HCEC 1CT (cell line): Measurements from ENCODE around the gene NOL4L.
"Not testable (repeated sequence)": the region's sequence is repeated elsewhere in the genome, so short reads cannot be mapped to it uniquely, and the experiment has no call there.

Experiments
- DNase-seq: peaks from one replicate; pipeline ENCODE4 v3.0.0-alpha.2; 2017

Gene NOL4L

GRCh38 chr20:32439132-32439829 lies 145.9 kb downstream of the NOL4L start:
- DNase-seq = no peak

GRCh38 chr20:32438331-32438858 lies 146.7 kb downstream of the NOL4L start:
- DNase-seq = no peak

DNA sequence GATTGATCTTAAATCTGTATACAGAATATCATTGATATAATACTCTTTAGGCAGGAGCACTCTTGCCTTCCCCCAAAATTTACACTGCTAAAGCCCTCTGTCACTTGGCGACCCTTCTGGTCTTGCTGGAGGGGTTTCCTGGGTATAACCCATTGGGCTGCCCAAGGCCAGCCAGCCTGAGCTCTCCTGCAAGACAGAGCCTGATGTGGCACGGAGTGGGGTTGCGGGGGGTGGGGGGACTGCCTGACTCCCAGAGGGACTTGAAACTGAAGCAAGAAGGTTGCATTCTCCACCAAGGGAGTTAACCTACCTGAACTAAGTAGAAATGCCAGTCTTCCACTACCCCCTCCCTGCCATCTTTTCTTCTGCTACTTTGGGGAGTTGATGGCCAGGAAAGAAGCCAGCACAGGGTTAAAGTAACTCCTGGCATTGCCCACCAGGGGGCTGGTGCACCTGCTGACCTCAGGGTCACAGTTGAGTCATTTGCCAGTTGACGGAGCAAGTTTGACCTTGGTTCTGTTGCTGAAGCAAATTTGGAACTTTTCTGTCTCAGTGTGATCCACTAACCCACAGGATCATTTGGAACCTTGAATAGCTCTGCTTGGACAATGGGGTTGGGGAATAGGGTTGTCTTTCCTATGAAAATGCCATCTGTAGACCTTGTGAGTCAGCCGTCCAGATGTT lies 147.6 kb downstream of the NOL4L start:
- no peak for DNase-seq

DNA sequence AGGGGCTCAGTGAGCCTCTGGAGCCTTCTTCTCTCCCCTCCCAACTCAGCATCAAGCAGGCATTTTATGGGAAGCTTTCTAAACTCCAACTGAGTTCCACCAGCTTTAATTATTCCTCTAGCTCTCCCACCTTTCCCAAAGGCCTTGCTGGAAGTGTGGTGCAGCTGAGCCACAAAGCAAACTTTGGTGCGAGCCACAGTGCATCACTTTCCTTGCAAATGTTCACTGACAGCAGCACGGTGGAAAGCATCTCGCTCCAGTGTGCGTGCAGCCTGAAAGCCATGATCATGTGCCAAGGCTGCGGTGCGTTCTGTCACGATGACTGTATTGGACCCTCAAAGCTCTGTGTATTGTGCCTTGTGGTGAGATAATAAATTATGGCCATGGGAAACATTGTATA lies 148.2 kb downstream of the NOL4L start:
- DNase-seq = no peak

DNA sequence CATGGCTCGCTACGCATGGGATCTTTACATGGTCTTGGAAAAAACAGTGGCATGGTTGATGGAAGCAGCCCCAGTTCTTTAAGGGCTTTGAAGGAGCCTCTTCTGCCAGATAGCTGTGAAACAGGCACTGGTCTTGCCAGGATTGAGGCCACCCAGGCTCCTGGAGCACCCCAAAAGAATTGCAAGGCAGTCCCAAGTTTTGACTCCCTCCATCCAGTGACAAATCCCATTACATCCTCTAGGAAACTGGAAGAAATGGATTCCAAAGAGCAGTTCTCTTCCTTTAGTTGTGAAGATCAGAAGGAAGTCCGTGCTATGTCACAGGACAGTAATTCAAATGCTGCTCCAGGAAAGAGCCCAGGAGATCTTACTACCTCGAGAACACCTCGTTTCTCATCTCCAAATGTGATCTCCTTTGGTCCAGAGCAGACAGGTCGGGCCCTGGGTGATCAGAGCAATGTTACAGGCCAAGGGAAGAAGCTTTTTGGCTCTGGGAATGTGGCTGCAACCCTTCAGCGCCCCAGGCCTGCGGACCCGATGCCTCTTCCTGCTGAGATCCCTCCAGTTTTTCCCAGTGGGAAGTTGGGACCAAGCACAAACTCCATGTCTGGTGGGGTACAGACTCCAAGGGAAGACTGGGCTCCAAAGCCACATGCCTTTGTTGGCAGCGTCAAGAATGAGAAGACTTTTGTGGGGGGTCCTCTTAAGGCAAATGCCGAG lies 148.8 kb downstream of the NOL4L start:
- no peak for DNase-seq

DNA sequence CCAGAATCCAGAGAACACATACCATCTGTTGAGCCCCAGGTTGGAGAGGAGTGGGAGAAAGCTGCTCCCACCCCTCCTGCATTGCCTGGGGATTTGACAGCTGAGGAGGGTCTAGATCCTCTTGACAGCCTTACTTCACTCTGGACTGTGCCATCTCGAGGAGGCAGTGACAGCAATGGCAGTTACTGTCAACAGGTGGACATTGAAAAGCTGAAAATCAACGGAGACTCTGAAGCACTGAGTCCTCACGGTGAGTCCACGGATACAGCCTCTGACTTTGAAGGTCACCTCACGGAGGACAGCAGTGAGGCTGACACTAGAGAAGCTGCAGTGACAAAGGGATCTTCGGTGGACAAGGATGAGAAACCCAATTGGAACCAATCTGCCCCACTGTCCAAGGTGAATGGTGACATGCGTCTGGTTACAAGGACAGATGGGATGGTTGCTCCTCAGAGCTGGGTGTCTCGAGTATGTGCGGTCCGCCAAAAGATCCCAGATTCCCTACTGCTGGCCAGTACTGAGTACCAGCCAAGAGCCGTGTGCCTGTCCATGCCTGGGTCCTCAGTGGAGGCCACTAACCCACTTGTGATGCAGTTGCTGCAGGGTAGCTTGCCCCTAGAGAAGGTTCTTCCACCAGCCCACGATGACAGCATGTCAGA lies 149.6 kb downstream of the NOL4L start:
- no peak for DNase-seq

- DNase-seq = no peak
Measured at GRCh38 chr20:32434434-32434833, 150.7 kb downstream of the NOL4L start.

GRCh38 chr20:32433311-32434021 lies 151.7 kb downstream of the NOL4L start:
- DNase-seq = no peak

GRCh38 chr20:32432277-32432676 lies 152.9 kb downstream of the NOL4L start:
- DNase-seq = no peak

DNA sequence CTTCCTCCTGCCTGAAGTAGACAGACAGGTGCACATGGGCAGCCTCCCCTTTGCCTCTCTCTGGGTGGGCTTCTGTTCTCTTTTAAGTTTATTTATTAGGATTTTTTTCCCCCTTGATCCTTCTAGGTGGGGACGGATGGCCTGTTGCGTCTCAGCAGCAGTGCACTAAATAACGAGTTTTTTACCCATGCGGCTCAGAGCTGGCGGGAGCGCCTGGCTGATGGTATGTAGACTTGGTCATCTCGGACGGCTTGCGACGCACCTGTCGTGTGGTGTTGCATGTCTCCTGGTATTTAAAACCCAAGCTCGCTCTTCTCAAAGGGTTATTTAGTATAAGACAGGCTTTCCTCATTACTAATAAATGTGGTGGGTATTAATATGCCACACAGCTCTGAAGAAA lies 153.7 kb downstream of the NOL4L start:
- DNase-seq = no peak

DNA sequence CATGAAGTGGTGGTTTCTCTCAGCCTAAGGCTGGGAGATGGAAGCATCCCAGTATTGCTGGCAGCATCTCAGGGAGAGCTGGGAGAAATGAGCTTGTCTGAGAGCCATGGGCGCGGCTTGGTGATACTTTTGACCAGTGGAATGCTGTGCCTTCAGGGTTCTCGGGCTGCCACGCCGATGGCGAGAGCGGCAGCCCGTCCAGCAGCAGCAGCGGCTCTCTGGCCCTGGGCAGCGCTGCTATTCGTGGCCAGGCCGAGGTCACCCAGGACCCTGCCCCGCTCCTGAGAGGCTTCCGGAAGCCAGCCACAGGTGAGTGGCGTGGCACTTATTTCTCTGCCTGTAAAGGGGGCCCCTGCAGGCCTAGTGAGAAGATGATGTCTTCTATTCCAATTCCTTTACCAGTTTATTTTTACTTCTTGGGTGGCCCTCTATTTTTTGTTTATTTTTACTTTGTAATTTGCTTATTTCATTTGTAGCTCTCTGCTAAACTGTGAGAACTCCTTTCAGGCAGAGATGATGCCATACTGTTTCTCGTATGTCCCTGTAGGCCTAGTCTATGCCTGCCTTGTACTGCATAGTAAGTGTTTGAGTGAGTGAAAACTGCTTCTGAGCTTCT lies 155.3 kb downstream of the NOL4L start:
- no peak for DNase-seq

DNA sequence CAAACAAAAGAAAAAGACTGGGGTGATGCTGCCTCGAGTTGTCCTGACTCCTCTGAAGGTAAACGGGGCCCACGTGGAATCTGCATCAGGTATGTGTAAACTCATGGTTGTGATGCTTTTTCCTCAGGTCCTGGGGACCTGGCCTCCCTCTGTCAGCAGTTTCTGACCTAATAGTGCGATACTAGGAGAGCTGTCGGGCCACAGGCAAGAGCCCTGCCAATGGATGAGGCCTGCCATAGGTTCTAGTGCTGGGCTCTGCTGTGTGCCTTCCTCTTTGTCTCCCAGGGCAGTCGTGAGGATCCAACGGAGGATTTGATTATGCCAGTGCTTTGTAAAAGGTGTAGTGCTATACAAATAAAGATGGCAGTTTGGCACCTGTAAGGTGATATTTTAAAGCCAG lies 155.8 kb downstream of the NOL4L start:
- DNase-seq = no peak

DNA sequence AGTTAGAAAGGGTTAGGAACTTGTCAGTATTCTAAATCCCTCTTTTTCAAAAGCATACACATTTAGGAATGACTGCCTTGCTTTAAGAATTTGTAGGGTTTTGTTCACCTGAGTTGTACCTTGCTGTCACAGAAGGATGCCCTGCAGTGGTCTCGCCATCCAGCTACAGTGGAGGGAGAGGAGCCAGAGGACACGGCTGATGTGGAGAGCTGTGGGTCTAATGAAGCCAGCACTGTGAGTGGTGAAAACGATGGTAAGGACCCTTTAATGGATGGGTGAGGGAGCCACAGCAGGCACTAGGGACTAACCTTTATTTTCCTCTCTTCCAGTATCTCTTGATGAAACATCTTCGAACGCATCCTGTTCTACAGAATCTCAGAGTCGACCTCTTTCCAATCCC lies 157.1 kb downstream of the NOL4L start:
- no peak for DNase-seq

- DNase-seq = no peak
Measured at GRCh38 chr20:32421290-32421689, 163.8 kb downstream of the NOL4L start.

- no peak for DNase-seq
Measured at GRCh38 chr20:32418376-32418775, 166.8 kb downstream of the NOL4L start.

- DNase-seq = no peak
Measured at GRCh38 chr20:32416206-32416605, 168.9 kb downstream of the NOL4L start.

DNA sequence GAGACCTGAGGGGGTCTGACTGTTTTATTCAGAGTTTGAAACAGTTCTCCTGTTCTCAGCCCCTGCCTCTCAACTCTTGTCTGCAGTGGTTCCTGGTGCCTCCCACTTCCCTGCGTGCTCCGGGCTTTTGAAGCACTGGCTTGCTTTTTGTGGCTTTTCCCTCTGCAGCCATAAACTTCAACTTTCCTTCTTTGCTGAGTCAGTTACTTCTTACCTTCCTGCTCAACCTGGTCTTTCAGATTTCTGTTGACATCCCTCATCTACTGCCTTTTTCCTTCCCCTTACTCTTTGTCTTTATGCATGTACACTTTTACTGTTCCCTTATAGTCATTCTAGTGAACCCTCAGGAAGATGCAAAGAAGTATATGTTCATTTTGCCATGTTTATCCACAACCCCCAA lies 169.6 kb downstream of the NOL4L start:
- no peak for DNase-seq

DNA sequence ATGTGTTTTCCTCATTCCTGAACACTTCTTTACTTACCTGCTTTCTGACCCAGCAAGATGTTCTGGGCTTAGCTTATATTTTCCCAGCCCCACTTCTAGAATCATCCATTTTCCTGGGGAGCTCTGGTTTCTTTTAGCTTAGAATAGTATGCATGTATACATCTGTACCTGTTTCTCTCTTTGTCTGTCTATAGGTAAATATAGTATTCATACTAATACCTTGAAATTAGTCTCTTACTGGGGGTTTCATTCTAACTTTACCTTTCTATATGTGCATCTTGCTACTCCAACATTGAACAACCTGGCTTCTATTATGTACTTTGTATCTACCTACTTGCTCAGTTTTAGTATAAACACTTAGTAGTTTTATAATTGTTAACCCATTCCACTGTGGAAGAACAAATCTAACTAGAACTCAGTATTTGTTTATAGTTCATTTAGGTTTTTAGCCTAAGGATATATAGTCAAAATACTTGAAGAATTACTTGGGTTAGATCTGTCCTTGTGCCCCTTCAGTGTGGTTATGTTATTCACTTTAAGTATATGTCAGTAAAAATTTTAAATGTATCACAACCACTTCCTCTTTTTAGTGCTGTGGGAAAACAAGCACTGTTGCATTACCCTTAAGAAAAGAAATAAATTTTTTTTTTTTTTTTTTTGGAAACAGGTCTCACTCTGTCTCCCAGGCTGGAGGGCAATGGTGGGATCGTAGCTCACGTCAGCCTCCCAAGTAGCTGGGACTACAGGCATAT lies 173.0 kb downstream of the NOL4L start:
- no peak for DNase-seq

DNA sequence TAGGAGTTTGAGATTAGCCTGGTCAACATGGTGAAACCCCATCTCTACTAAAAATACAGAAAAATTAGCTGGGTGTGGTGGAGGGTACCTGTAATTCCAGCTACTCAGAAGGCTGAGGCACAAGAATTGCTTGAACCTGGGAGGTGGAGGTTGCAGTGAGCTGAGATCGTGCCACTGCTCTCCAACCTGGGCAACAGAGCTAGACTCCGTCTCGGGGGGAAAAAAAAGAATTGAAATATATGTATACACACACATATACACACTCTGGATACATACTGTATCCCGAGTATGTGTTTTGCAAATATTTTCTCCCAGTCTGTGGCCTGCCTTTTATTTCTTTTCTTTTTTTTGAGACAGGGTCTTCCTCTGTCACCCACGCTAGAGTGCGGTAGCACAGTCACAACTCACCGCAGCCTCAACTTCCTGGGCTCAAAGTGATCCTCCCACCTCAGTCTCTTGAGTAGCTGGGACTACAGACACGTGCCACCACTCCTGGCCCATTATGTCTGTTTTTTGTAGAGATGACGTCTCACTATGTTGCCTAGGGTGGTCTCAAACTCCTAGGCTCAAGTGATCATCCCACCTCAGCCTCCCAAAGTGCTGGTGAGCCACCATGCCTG lies 177.9 kb downstream of the NOL4L start:
- not testable (repeated sequence) for DNase-seq

GRCh38 chr20:32406701-32407100 lies 178.4 kb downstream of the NOL4L start:
- DNase-seq = no peak

- no peak for DNase-seq
Measured at GRCh38 chr20:32404017-32404416, 181.1 kb downstream of the NOL4L start.
